PFSK-1 (cell line): ENCODE results near the gene CHFR.

ENCODE experiments used
- FOXP2 ChIP-seq: optimal IDR thresholded peaks from 2 replicates; pipeline ENCODE3; 2011; ENCODE audit warnings: borderline replicate concordance, control low read depth, inconsistent platforms; ENCODE audit not compliant: insufficient read depth; ENCODE audit errors: extremely low read length, extremely low read depth
- POLR2AphosphoS5 ChIP-seq: IDR thresholded peaks from 2 replicates; pipeline ENCODE4 v1.6.1; 2012; ENCODE audit warnings: low read depth, mild to moderate bottlenecking, control low read depth, low read length, moderate library complexity
- SIN3A ChIP-seq: IDR thresholded peaks from 2 replicates; pipeline ENCODE4 v1.6.1; 2012; ENCODE audit warnings: mild to moderate bottlenecking, low read length, moderate library complexity, borderline replicate concordance; ENCODE audit not compliant: insufficient read depth
- TAF1 ChIP-seq: IDR thresholded peaks from 2 replicates; pipeline ENCODE4 v1.6.1; 2012; ENCODE audit warnings: low read length, control low read depth, borderline replicate concordance; ENCODE audit not compliant: insufficient read depth
- TF ChIP-seq, protein P1 (sequence below), 2 experiments: IDR thresholded peaks; 2 replicates each; pipeline versions ENCODE4 v1.6.1 to v1.8.0; 2011 to 2012; ENCODE audit warnings: low read depth in 2 of 2, low read length in 2 of 2, control low read depth in 1 of 2, inconsistent platforms in 1 of 2, mild to moderate bottlenecking in 1 of 2, moderate library complexity in 1 of 2; ENCODE audit not compliant: insufficient read depth in 1 of 2

DNA sequence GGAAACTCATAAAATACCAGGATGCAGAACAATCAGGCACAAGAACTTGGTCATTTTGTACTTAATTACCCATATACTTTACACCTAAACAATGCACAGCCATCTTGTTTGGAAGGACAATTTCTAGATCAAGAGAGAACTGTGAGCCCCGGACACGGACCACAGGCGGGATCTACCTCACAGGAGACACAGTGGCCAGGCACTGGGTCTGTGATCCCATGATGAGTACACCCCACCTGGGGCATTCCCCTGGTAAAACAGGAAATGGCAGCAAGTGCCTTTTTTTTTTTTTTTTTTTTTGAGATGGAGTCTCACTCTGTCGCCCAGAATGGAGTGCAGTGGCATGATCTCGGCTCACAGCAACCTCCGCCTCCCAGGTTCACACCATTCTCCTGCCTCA lies 74.0 kb downstream of the CHFR start:
- TF ChIP-seq POLR2AphosphoS5 (no peak), SIN3A (no peak), TAF1 (no peak), FOXP2 (no peak)
- TF ChIP-seq, protein P1, sequence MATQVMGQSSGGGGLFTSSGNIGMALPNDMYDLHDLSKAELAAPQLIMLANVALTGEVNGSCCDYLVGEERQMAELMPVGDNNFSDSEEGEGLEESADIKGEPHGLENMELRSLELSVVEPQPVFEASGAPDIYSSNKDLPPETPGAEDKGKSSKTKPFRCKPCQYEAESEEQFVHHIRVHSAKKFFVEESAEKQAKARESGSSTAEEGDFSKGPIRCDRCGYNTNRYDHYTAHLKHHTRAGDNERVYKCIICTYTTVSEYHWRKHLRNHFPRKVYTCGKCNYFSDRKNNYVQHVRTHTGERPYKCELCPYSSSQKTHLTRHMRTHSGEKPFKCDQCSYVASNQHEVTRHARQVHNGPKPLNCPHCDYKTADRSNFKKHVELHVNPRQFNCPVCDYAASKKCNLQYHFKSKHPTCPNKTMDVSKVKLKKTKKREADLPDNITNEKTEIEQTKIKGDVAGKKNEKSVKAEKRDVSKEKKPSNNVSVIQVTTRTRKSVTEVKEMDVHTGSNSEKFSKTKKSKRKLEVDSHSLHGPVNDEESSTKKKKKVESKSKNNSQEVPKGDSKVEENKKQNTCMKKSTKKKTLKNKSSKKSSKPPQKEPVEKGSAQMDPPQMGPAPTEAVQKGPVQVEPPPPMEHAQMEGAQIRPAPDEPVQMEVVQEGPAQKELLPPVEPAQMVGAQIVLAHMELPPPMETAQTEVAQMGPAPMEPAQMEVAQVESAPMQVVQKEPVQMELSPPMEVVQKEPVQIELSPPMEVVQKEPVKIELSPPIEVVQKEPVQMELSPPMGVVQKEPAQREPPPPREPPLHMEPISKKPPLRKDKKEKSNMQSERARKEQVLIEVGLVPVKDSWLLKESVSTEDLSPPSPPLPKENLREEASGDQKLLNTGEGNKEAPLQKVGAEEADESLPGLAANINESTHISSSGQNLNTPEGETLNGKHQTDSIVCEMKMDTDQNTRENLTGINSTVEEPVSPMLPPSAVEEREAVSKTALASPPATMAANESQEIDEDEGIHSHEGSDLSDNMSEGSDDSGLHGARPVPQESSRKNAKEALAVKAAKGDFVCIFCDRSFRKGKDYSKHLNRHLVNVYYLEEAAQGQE (IDR thresholded peaks at IDR 0.05; ENCODE audit: insufficient read depth in 1 of 2, low read depth in 2 of 2, low read length in 2 of 2), result no peak
